Lower leg skin (tissue), 3 donors: Measurements from ENCODE around the gene CASKIN2.

Experiments used
- POLR2A ChIP-seq, 2 donors: fragments of 450-650 bp; IDR thresholded peaks; one replicate each; pipeline ENCODE4 v1.6.1; 2016 to 2017; ENCODE audit warnings: antibody characterized with exemption in 2 of 2, mild to moderate bottlenecking in 1 of 2, moderate library complexity in 1 of 2
- TF ChIP-seq, protein P1 (sequence below), 3 donors: fragments of 450-650 bp; IDR thresholded peaks; one replicate each; pipeline ENCODE4 v1.5.1; 2016; ENCODE audit warnings: antibody characterized with exemption in 3 of 3, mild to moderate bottlenecking in 3 of 3, moderate library complexity in 2 of 3

DNA sequence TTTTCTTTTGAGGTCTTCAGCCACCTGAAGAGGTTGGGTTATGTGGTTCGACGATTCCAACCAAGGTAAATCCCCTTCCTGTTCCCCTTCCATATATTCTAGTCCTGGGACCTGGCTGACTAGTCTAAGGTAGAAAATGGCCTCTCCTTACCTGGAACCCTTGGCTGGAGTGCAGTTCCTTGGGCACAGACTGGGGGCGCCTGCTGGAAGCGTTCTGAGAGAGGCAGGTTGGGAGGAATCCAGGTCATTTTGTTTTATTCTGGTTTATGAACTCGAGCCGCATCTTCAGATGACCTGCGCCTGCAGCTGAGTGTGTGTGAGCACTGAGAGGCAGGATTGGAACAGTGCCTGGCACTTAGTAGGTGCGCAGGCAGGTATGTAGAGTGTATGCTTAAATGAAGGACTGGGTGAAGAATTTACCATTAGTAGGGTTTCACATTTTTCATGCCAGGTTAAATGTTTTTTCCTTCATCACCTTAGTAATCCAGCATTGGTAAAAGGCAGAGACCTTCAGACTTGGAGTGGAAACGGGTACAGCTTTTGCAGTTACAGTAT, 3.7 kb upstream of the CASKIN2 start:
- TF ChIP-seq, protein P1, sequence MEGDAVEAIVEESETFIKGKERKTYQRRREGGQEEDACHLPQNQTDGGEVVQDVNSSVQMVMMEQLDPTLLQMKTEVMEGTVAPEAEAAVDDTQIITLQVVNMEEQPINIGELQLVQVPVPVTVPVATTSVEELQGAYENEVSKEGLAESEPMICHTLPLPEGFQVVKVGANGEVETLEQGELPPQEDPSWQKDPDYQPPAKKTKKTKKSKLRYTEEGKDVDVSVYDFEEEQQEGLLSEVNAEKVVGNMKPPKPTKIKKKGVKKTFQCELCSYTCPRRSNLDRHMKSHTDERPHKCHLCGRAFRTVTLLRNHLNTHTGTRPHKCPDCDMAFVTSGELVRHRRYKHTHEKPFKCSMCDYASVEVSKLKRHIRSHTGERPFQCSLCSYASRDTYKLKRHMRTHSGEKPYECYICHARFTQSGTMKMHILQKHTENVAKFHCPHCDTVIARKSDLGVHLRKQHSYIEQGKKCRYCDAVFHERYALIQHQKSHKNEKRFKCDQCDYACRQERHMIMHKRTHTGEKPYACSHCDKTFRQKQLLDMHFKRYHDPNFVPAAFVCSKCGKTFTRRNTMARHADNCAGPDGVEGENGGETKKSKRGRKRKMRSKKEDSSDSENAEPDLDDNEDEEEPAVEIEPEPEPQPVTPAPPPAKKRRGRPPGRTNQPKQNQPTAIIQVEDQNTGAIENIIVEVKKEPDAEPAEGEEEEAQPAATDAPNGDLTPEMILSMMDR (IDR thresholded peaks at IDR 0.05), result no peak
- no peak for TF ChIP-seq POLR2A (IDR thresholded peaks at IDR 0.05)
